Mucosa of stomach (tissue), 1 donor: ENCODE results near the gene ELFN1.

ENCODE experiments used
- H3K27me3 ChIP-seq: one replicate; pipeline ENCODE4 v1.7.0; 2013; ENCODE audit warnings: mild to moderate bottlenecking, low read length; ENCODE audit not compliant: control insufficient read depth, insufficient read depth
- H3K36me3 ChIP-seq: one replicate; pipeline ENCODE4 v1.7.0; 2013; ENCODE audit warnings: low read length; ENCODE audit not compliant: control insufficient read depth, insufficient read depth
- H3K4me1 ChIP-seq: one replicate; pipeline ENCODE4 v1.7.0; 2013; ENCODE audit warnings: mild to moderate bottlenecking, low read length; ENCODE audit not compliant: control insufficient read depth, insufficient read depth
- H3K4me3 ChIP-seq: one replicate; pipeline ENCODE4 v1.7.0; 2013; ENCODE audit warnings: low read length
- H3K9ac ChIP-seq: one replicate; pipeline ENCODE4 v1.7.0; 2013; ENCODE audit warnings: mild to moderate bottlenecking, low read length, moderate library complexity
- H3K9me3 ChIP-seq: one replicate; pipeline ENCODE4 v1.7.0; 2013; ENCODE audit warnings: mild to moderate bottlenecking, low read length, moderate library complexity; ENCODE audit not compliant: control insufficient read depth
- donor health status: Pancreatic carcinoma.

The ELFN1 gene

DNA sequence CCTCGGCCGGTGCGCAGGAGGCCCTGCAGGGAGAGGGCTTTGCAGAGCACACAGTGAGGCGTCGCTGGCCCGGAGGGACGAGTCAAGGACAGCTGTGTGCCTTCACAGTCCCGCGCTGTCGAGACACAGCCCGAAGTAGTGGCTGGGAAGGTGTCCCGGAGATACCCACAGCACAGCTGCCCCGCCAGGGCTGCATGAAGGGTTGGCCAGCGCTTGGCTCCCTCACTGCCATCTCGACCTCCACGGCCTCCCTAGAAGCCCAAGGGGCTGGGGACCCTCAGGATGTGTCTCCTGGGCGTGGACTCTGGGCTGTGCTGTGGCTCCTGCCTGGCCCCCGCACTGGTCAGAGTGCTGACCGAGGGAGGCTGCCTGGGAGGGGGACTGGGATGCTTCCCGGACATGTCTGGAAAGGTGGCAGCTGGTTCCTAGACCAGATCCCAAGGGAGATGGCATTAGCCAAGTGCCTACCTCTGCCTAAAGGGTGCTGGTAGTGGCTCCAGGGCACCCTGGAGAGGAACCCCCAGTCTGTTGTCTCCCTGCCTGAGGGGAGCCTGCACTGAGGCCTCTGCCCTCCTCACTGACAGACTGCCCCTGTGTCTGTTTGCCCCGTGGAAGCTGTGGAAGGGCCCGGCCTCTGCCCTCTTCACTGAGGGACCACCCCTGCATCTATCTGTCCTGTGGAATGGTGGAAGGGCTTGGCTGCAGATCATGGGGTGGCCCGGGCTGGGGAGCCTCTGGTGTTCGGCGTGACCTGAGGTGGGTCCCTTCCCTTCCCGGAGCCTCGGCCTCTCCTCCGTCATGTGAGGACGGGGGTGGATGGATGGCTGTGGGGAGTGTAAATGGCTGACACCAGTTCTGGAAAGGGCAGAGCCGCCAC lies 5.8 kb downstream of the ELFN1 start:
- H3K9ac ChIP-seq, result no peak overlapping the region
- H3K4me3 ChIP-seq, result no peak overlapping the region
- H3K36me3 ChIP-seq, result no peaks in the 10 kb centered on the region
- peaks cover 39% of the 10 kb centered on the region for H3K27me3 ChIP-seq
- no peaks in the 10 kb centered on the region for H3K4me1 ChIP-seq
- H3K9me3 ChIP-seq, result no peaks in the 10 kb centered on the region

DNA sequence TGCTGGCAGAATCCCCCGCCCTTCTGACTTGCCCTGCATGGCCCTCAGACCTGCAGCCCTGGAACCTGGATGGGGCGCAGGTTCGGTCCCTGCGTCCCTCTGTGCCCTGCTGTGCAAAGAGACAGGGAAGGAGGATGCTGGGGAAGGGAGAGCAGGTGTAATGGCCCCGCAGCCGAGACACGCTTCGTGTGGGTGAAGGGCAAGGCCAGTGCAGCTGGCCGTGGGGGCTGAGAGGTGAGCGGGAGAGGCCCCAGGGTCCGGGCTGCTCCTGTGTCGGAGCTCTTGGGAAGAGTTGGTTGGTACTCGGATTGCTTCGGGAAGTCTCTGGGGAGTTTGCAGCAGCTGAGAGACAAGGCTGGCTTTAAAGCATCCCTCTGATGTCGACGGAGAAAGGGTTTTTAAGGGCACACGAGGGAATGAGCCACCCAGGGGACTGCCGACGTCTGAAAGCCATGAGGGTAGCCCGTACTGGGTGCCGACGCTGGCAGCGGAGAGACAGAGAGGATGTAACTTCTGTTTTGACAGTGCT lies 6.5 kb downstream of the ELFN1 start:
- peaks cover 32% of the 10 kb centered on the region for H3K27me3 ChIP-seq

DNA sequence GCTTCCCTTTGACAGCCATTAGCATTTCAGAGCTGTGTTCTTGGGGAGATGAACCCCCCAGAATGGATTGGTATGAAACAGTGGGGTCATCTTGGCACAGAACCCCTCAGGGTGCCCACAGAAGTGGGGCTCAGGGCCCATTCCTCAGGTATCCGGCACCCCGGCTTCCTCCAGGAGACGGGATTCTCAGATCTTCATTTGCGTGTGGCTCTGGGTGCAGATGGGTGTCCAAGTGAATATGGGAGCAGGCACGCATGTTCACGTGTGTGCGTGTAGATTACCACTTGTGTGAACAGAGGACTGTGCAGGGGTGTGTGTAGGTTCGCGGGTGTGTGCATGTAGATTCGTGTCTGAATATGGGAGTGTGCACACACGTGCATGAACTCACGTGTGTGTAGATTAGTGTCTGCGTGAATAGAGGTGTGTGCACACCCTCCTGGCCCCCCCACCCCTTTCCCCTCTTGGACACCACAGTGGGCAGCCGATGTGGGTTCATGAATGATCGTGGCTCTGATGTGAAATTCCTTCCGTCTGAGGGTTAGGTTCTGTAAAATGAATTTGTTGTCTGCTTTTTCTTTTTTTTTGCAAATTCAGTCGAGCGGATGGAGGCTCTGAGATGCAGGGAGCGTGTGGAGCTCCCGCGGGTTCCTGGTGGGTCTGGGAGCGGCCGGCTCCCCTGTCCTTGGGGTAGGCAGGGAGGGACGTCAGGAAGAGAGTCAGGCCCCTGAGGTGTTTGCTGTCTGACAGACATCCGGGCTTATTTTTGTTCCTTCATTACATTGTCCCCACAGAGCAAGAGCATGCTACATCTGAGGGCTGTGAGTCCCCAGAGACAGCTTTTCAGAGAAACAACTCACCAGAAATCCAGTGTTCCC lies 7.4 kb downstream of the ELFN1 start:
- peaks cover 24% of the 10 kb centered on the region for H3K27me3 ChIP-seq
- H3K36me3 ChIP-seq, result no peaks in the 10 kb centered on the region
- no peak overlapping the region for H3K4me3 ChIP-seq
- no peak overlapping the region for H3K9ac ChIP-seq
- H3K9me3 ChIP-seq, result no peaks in the 10 kb centered on the region
- no peaks in the 10 kb centered on the region for H3K4me1 ChIP-seq

More for the DNA sequence above, 6.5 kb downstream of the ELFN1 start:
- no peaks in the 10 kb centered on the region for H3K9me3 ChIP-seq
- no peak overlapping the region for H3K9ac ChIP-seq
- H3K4me3 ChIP-seq, result no peak overlapping the region
- H3K4me1 ChIP-seq, result no peaks in the 10 kb centered on the region
- no peaks in the 10 kb centered on the region for H3K36me3 ChIP-seq

DNA sequence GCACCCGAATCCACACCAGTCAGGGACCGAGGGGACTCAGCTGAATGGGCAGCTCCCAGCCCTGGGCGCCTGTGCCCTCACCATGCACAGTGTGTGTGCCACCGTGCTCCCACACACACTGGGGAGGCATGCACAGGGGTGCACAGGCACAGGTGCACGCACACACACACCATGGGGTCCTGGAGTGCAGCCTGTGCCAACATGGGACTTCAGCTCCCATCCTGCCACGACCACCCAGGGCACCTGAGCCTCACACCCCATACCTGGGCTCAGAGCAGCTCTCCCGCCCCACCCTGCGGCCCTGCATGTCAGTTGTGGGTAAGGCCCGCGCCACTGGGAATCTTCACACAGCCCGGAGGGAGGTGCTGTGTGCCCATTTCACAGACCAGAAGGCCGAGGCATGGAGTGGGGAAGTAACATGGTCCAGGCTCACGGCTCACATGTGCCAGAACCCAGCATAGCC lies 8.0 kb downstream of the ELFN1 start:
- no peaks in the 10 kb centered on the region for H3K9me3 ChIP-seq
- no peaks in the 10 kb centered on the region for H3K4me1 ChIP-seq
- H3K36me3 ChIP-seq, result no peaks in the 10 kb centered on the region
- H3K9ac ChIP-seq, result no peak overlapping the region
- H3K27me3 ChIP-seq, result peaks cover 20% of the 10 kb centered on the region
- no peak overlapping the region for H3K4me3 ChIP-seq

DNA sequence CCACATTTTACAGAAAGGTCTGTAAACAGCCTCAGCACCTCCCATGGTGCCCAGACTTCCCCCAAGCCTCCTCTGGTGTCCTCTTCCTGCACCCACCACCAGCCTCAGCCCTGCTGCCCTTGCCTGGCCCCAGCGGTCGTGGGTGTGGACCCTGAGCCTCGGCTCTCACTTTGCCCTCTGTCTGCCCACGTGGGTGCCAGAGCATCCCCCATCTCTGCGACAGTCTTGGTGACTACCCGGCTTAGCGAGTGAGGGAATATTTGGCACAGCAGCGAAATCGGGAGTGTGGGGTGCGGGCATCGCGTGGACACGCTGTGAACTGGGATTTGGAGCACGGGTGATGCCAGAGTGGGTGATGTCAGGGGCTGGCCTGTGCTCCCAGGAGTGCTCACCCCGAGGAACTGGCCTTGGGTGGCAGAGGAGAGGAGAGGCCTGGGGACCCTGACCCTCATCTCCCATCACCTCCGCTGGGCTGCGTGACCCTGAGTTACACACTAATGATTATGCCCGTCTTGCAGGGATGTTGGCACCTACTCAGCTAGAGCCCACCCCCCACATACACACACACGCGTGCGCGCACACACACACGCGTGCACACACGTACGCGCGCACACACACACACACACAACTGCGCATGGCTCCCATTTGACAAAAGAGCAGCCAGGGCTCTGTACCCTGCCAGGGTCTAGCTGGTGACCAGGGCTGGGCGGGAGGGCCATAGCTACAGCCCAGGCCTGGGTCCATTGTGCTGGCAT lies 8.7 kb downstream of the ELFN1 start:
- Histone ChIP-seq H3K36me3 (no peaks in the 10 kb centered on the region), H3K4me1 (no peaks in the 10 kb centered on the region), H3K27me3 (peaks cover 17% of the 10 kb centered on the region)

DNA sequence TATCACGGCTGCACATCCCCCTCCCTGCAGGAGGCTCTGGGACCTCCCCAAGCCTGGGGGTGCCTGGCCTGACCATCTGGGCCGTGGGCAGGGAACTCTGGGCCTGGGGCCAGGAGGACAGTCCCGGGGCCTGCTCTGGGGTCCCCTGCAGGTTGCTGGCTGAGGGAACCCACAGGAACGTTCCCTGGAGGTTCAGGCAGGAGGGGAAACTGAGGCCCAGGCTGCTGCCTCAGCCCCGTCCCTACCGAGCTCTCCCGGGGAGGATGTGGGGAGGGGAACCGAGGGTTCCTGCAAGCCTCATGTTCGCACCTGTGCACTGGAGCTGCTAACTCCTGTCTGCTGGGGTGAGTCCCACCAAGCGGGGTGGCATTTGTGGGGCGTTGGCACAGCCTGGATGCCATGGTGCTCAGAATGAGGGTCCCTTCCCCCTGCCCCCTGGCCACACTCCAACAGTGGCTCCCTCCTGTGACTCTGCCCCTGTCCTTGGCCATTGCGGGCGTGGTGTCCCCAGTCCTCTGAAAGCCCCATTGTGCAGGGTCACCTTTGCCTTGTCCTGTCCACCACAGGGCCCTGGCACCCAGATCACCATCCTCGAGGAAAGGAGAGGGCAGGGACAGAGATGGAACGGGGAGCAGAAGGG lies 9.4 kb downstream of the ELFN1 start:
- Histone ChIP-seq H3K9ac (no peak overlapping the region), H3K4me1 (no peaks in the 10 kb centered on the region), H3K4me3 (no peak overlapping the region), H3K9me3 (no peaks in the 10 kb centered on the region), H3K27me3 (peaks cover 10% of the 10 kb centered on the region), H3K36me3 (no peaks in the 10 kb centered on the region)

More for the DNA sequence above, 8.7 kb downstream of the ELFN1 start:
- no peaks in the 10 kb centered on the region for H3K9me3 ChIP-seq
- H3K9ac ChIP-seq, result no peak overlapping the region
- no peak overlapping the region for H3K4me3 ChIP-seq

DNA sequence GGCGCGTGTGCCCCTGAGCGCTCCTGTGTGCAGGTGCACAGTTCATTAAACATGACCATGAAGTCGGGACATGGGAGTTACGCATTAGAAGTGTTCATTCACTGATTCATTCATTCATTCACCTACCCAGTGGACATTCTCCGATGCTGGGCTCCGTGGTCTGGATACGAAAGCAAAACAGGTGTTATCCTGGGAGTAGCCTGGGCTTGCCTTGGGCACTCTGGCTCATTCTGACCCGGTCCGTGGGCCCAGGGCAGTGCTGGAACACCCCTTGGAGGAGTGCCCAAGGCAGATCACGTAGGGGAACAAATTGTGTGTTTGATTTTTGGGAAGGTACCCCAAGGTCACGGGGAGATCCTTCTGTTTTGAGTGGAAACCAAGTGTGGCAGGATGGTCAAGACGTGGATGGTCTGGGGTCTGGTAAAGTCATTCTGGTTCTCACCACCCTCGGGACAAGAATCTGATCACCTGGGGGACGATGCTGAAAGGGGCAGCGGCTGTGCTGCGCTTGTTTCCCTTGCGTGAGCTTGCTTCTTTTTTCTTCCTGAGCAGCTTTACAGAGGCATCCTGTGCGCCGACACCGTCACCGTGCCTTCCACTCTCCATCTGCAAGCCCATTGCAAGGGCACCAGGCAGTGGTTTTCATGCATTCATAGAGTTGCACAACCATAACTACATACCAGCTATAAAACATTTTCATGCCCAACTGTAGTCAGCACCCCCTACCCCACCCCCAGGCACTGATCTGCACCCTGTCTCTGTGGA lies 10.1 kb downstream of the ELFN1 start:
- Histone ChIP-seq H3K36me3 (no peaks in the 10 kb centered on the region), H3K4me3 (no peak overlapping the region), H3K9ac (no peak overlapping the region), H3K9me3 (no peaks in the 10 kb centered on the region), H3K27me3 (peaks cover 6% of the 10 kb centered on the region), H3K4me1 (no peaks in the 10 kb centered on the region)

DNA sequence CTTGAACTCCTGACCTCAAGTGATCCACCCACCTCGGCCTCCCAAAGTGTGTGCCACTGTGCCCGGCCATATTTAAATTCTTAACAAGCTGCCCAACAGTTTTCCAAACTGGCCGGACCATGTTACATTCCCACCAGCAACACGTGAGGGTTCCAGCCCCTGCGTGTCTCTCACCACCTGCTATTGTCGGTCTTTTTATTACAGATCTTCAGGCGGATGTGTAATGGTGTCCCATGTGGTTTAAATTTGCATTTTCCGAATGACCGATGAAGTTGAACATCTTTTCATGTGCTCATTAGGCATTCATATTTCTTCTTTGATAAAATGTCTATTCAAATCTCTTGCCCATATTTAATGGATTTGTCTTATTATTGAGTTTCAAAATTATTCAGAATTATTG lies 11.5 kb downstream of the ELFN1 start:
- Histone ChIP-seq H3K4me1 (no peaks in the 10 kb centered on the region), H3K27me3 (no peaks in the 10 kb centered on the region), H3K4me3 (no peak overlapping the region), H3K9ac (no peak overlapping the region), H3K36me3 (no peaks in the 10 kb centered on the region), H3K9me3 (no peaks in the 10 kb centered on the region)

DNA sequence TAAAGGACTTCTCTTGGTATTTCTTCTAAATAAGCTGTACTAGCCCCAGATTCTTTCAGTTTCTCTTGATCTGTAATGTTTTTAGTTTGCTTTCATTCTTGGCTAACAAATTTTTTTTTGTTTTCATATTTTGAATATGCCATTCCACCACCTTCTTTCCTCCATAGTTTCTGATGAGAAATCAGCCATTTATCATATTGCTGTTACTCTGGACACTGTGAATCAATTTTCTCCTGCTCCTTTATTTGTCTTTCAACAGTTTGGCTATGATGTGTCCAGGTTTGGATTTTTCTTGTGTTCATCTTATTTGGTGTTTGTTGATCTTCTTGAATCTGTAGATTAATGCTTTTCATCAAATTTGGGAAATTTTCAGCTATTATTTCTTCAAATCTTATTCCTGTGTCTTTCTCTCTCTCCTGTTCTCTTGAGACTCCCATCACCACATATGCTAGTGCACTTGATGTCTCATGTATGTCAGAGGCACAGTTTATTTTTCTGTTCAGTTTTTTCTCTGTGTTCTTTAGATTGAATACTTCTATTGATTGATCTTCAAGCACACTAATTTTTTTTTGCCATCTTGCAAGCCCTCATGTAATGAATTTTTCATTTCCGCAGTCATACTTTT lies 15.0 kb downstream of the ELFN1 start:
- no peak overlapping the region for H3K9ac ChIP-seq
- H3K4me1 ChIP-seq, result no peaks in the 10 kb centered on the region
- H3K4me3 ChIP-seq, result no peak overlapping the region
- no peaks in the 10 kb centered on the region for H3K36me3 ChIP-seq
- no peaks in the 10 kb centered on the region for H3K9me3 ChIP-seq
- H3K27me3 ChIP-seq, result no peaks in the 10 kb centered on the region

DNA sequence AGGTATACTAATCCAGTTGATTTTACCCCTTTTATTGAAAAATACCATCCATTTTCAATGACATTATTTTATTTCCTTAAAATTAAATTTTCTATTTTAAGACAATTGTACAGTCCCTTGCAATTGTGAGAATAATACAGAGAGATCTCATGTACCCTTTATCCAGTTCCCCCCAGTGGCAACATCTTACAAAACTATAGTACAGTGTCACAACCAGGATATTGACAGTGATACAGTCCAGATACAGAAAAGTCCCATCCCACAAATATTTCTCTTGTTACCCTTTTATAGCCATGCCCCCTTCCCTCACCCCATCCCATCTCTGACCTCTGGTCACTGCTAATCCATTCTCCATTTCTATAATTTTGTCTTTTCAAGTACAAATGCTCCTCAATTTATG lies 18.5 kb downstream of the ELFN1 start:
- Histone ChIP-seq H3K4me3 (no peak overlapping the region), H3K9ac (no peak overlapping the region), H3K4me1 (no peaks in the 10 kb centered on the region), H3K9me3 (no peaks in the 10 kb centered on the region), H3K36me3 (no peaks in the 10 kb centered on the region), H3K27me3 (no peaks in the 10 kb centered on the region)
